ENCODE measurements around the gene TRHDE.

GRCh38 chr12:72337946-72338345, 65.8 kb downstream of the TRHDE start:
- TF ChIP-seq POLR2AphosphoS5 (IDR thresholded peaks at IDR 0.05; ENCODE audit: low read depth, low read length) (no peak), CTCF (IDR thresholded peaks at IDR 0.05) (no peak)

Data from Panc1 (cell line).